ENCODE measurements around the gene C6orf52. TPM values are rescaled to one million over a fixed set of nuclear protein-coding genes. Genes with fewer than 3 reads are reported as not detected.

Gene C6orf52
- total and polyA plus RNA-seq, 9 of the 15 experiments (the other 6 are each of a cell fraction or from before 2014, with no cell fraction given) = 6.7 to 37.0 (median 11.1) TPM

DNA sequence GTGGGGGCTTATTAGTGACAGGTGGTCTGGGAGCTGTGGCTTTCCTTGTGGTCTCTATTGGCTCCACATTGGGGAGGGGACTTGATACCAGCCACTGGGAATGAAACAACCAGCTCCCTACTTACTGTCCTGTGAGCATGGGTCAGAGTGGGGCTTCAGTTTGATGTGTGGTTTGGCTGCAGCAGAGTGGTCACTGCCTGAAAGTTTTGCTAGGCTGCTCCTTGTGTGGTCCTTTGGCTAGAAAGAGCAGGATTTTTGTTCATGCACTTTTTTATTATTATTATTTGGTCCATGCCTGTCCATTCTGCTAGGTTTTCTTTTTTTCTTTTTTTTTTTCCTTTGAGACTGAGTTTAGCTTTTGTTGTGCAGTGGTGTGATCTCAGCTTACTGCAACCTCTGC is 45.6 kb upstream of the C6orf52 start (continued):
- TF ChIP-seq, protein P1, sequence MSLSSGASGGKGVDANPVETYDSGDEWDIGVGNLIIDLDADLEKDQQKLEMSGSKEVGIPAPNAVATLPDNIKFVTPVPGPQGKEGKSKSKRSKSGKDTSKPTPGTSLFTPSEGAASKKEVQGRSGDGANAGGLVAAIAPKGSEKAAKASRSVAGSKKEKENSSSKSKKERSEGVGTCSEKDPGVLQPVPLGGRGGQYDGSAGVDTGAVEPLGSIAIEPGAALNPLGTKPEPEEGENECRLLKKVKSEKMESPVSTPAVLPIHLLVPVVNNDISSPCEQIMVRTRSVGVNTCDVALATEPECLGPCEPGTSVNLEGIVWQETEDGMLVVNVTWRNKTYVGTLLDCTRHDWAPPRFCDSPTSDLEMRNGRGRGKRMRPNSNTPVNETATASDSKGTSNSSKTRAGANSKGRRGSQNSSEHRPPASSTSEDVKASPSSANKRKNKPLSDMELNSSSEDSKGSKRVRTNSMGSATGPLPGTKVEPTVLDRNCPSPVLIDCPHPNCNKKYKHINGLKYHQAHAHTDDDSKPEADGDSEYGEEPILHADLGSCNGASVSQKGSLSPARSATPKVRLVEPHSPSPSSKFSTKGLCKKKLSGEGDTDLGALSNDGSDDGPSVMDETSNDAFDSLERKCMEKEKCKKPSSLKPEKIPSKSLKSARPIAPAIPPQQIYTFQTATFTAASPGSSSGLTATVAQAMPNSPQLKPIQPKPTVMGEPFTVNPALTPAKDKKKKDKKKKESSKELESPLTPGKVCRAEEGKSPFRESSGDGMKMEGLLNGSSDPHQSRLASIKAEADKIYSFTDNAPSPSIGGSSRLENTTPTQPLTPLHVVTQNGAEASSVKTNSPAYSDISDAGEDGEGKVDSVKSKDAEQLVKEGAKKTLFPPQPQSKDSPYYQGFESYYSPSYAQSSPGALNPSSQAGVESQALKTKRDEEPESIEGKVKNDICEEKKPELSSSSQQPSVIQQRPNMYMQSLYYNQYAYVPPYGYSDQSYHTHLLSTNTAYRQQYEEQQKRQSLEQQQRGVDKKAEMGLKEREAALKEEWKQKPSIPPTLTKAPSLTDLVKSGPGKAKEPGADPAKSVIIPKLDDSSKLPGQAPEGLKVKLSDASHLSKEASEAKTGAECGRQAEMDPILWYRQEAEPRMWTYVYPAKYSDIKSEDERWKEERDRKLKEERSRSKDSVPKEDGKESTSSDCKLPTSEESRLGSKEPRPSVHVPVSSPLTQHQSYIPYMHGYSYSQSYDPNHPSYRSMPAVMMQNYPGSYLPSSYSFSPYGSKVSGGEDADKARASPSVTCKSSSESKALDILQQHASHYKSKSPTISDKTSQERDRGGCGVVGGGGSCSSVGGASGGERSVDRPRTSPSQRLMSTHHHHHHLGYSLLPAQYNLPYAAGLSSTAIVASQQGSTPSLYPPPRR (CRISPR knock-in tag; IDR thresholded peaks at IDR 0.05; ENCODE audit: borderline replicate concordance) = no peak
- TF ChIP-seq FOS (IDR thresholded peaks at IDR 0.05; ENCODE audit: extremely low read depth, insufficient read length) = no peak
- TF ChIP-seq, protein P2, sequence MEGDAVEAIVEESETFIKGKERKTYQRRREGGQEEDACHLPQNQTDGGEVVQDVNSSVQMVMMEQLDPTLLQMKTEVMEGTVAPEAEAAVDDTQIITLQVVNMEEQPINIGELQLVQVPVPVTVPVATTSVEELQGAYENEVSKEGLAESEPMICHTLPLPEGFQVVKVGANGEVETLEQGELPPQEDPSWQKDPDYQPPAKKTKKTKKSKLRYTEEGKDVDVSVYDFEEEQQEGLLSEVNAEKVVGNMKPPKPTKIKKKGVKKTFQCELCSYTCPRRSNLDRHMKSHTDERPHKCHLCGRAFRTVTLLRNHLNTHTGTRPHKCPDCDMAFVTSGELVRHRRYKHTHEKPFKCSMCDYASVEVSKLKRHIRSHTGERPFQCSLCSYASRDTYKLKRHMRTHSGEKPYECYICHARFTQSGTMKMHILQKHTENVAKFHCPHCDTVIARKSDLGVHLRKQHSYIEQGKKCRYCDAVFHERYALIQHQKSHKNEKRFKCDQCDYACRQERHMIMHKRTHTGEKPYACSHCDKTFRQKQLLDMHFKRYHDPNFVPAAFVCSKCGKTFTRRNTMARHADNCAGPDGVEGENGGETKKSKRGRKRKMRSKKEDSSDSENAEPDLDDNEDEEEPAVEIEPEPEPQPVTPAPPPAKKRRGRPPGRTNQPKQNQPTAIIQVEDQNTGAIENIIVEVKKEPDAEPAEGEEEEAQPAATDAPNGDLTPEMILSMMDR (IDR thresholded peaks at IDR 0.05 in 2 of 3, conservative IDR thresholded peaks at IDR 0.05 in 1 of 3; ENCODE audit: insufficient read depth in 2 of 3, low read depth in 1 of 3, low read length in 3 of 3) = no peak
- no peak for TF ChIP-seq SPI1 (IDR thresholded peaks at IDR 0.05; ENCODE audit: borderline replicate concordance, low read depth, low read length)
- no peak for TF ChIP-seq HCFC1 (IDR thresholded peaks at IDR 0.05; ENCODE audit: low read depth, low read length)
- no peak for TF ChIP-seq MYC (IDR thresholded peaks at IDR 0.05; ENCODE audit: low read depth, low read length)
- TF ChIP-seq MYC (CRISPR knock-in tag; IDR thresholded peaks at IDR 0.05; ENCODE audit: borderline replicate concordance, low read depth) = no peak
